Measurements from ENCODE around the gene BRD9. TPM values are rescaled to one million over a fixed set of nuclear protein-coding genes. Genes with fewer than 3 reads are reported as not detected.
"Not testable (repeated sequence)": the region's sequence is repeated elsewhere in the genome, so short reads cannot be mapped to it uniquely, and the experiment has no call there.

The BRD9 gene
- polyA plus RNA-seq, 2 of the 4 experiments (the other 2 are of a cell fraction), result 11.6 to 28.9 TPM

- no peak overlapping the region for H3K4me2 ChIP-seq
- DNase-seq (ENCODE audit: low read depth in 1 of 2, low spot score in 1 of 2) (no peak), FAIRE-seq (no peak), ATAC-seq (no peak)
- POLR2A ChIA-PET, result no interaction called here
- CTCF ChIA-PET, result interaction anchor here (0.9 kb wide), 1 partner anchor 12 kb away, joined by 3 read pairs; no protein-coding TSS in a partner anchor
- H3K4me1 ChIP-seq, result no peaks in the 10 kb centered on the region
- H3K27ac ChIP-seq, result no peak overlapping the region
- no peaks in the 10 kb centered on the region for H3K9me3 ChIP-seq
- WGBS (ENCODE audit: missing lambda C conversion rate), result 94% methylated on average over 12 of the region's 12 CpGs
- H3K4me3 ChIP-seq, result no peak overlapping the region
- TF ChIP-seq ATOH8 (CRISPR knock-in tag; IDR thresholded peaks at IDR 0.05; ENCODE audit: low read depth), result no peak
- no peak for TF ChIP-seq HDAC2 (IDR thresholded peaks at IDR 0.05)
- no peak for TF ChIP-seq HOXB5 (CRISPR knock-in tag; IDR thresholded peaks at IDR 0.05)
- no peak for TF ChIP-seq HEYL (CRISPR knock-in tag; IDR thresholded peaks at IDR 0.05)
- no peak for TF ChIP-seq HOXA7 (CRISPR knock-in tag; IDR thresholded peaks at IDR 0.05)
- TF ChIP-seq TP53 (CRISPR knock-in tag; IDR thresholded peaks at IDR 0.05), result no peak
- no peak for TF ChIP-seq KDM1A (IDR thresholded peaks at IDR 0.05; ENCODE audit: low read depth)
- TF ChIP-seq ZNF302 (CRISPR knock-in tag; IDR thresholded peaks at IDR 0.05), result no peak
- no peak for TF ChIP-seq RAD21 (conservative IDR thresholded peaks at IDR 0.05 in 1 of 2, IDR thresholded peaks at IDR 0.05 in 1 of 2)
Observed at GRCh38 chr5:881551-881935, 11.1 kb downstream of the BRD9 start.

DNA sequence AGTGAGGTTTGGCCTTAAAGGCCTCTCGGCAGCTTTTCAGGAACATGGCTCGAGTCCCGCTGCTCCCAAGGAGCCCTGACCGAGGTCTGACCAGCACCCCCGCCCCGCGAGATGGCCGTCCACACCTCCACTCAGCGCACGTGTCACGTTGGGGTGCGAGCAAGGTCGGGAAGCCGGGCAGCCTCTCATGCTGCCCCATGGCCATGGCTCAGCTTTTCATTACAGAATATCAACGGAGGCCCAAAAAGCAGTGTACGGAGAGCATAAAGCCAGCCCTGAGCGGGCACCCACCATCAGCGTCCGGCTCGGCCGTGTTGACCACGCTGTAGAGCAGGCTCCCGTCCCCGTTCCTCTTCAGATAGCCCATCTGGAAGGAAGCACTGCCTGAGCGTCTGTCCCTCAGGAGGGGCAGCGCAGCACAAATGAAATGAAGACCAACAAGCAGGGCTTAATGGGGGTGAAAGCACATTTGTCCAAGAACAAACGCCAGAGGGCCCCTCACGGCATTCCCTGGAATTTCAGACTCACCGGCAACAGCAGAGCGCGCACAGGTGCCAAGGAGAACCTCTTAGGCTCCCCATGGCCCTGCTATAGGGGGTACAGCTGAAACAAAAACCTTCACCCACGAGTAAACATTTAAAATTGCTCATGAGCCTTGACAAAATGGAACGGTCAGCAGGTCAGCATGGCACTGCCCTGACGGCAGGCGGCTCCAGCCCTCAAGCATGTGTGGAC lies 11.6 kb downstream of the BRD9 start:
- POLR2A ChIA-PET, result no interaction called here
- no peak for ATAC-seq
- DNase-seq (ENCODE audit: low read depth in 1 of 2, low spot score in 1 of 2), result no peak
- TF ChIP-seq ZNF302 (CRISPR knock-in tag; IDR thresholded peaks at IDR 0.05) (no peak), MAFK (IDR thresholded peaks at IDR 0.05; ENCODE audit: partially characterized antibody) (no peak), SMC3 (IDR thresholded peaks at IDR 0.05) (no peak), CHD2 (IDR thresholded peaks at IDR 0.05; ENCODE audit: low read length, partially characterized antibody) (no peak), JUN (IDR thresholded peaks at IDR 0.05) (no peak), TP53 (CRISPR knock-in tag; IDR thresholded peaks at IDR 0.05) (no peak)
- CTCF ChIA-PET, result interaction anchor here (0.9 to 1.0 kb wide), 2 partner anchors 10 to 11 kb away, joined by 3 read pairs; no protein-coding TSS in a partner anchor
- WGBS (ENCODE audit: missing lambda C conversion rate), result 94% methylated on average over 35 of the region's 35 CpGs
- no peak overlapping the region for H3K4me2 ChIP-seq
- no peak overlapping the region for H3K4me3 ChIP-seq
- H3K9me3 ChIP-seq, result no peaks in the 10 kb centered on the region
- no peaks in the 10 kb centered on the region for H3K4me1 ChIP-seq
- no peak overlapping the region for H3K27ac ChIP-seq
- FAIRE-seq, result no peak

DNA sequence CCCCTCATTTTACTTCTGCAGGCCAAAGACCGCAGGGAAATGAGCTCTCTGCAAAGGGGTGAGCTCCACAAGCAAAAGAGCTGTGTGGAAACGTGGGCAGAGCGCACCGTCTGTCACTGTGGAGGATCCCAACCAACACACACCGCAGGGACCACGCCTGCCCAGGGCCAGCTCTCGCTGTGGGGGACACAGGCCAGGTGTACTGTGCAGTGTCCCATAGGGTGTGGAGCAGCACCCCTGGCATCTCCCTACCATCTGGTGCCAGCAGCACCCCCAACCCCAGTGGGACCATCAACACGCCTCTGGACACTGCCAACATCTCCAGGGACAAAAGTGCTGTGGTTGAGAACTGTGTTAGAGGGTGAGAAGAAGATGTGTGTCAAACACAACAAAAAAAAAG lies 13.9 kb downstream of the BRD9 start:
- H3K4me3 ChIP-seq; H3K9me3 ChIP-seq; CTCF ChIA-PET; H3K4me2 ChIP-seq; FAIRE-seq; DNase-seq (ENCODE audit: low read depth in 1 of 2, low spot score in 1 of 2); POLR2A ChIA-PET; H3K4me1 ChIP-seq; H3K27ac ChIP-seq: not testable (repeated sequence)
- peak; percentile 15 to 43; a peak in 3 of 6 replicates for ATAC-seq
- no CpG with 5 or more reads among the region's 8 CpGs for WGBS (ENCODE audit: missing lambda C conversion rate)

GRCh38 chr5:878125-878524 lies 14.5 kb downstream of the BRD9 start:
- Histone ChIP-seq H3K4me2 (no peak overlapping the region), H3K9me3 (no peaks in the 10 kb centered on the region), H3K4me1 (no peaks in the 10 kb centered on the region), H3K27ac (no peak overlapping the region), H3K4me3 (no peak overlapping the region)
- FAIRE-seq (no peak), ATAC-seq (peak in 1 of 2 experiments; percentile 12; a peak in 2 of 6 replicates), DNase-seq (ENCODE audit: low read depth in 1 of 2, low spot score in 1 of 2) (no peak)
- POLR2A ChIA-PET, result no interaction called here
- 91% methylated on average over 12 of the region's 15 CpGs for WGBS (ENCODE audit: missing lambda C conversion rate)
- TF ChIP-seq RNF2 (IDR thresholded peaks at IDR 0.05; ENCODE audit: borderline replicate concordance, low read depth) (no peak), ATOH8 (CRISPR knock-in tag; IDR thresholded peaks at IDR 0.05; ENCODE audit: low read depth) (no peak), EP300 (IDR thresholded peaks at IDR 0.05) (no peak), CBX8 (IDR thresholded peaks at IDR 0.05) (no peak), CBX2 (IDR thresholded peaks at IDR 0.05; ENCODE audit: borderline replicate concordance, low read depth) (no peak), ESRRA (IDR thresholded peaks at IDR 0.05; ENCODE audit: borderline replicate concordance, low read length) (no peak), KDM1A (IDR thresholded peaks at IDR 0.05; ENCODE audit: low read depth) (no peak), MAFK (IDR thresholded peaks at IDR 0.05; ENCODE audit: partially characterized antibody) (no peak)
- TF ChIP-seq, protein P1, sequence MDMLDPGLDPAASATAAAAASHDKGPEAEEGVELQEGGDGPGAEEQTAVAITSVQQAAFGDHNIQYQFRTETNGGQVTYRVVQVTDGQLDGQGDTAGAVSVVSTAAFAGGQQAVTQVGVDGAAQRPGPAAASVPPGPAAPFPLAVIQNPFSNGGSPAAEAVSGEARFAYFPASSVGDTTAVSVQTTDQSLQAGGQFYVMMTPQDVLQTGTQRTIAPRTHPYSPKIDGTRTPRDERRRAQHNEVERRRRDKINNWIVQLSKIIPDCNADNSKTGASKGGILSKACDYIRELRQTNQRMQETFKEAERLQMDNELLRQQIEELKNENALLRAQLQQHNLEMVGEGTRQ (IDR thresholded peaks at IDR 0.05), result no peak
- CTCF ChIA-PET, result interaction anchor here (1.1 to 1.3 kb wide), 2 partner anchors 11 to 15 kb away, joined by 3 read pairs; no protein-coding TSS in a partner anchor
